SW480 (cell line): ENCODE measurements around the gene ZNRF4.
"Not testable (repeated sequence)": the region's sequence is repeated elsewhere in the genome, so short reads cannot be mapped to it uniquely, and the experiment has no call there.

Experiments
- DNase-seq: peaks from one replicate; pipeline ENCODE4 v3.0.0-alpha.2; 2016; ENCODE audit warnings: low spot score

Gene ZNRF4

DNA sequence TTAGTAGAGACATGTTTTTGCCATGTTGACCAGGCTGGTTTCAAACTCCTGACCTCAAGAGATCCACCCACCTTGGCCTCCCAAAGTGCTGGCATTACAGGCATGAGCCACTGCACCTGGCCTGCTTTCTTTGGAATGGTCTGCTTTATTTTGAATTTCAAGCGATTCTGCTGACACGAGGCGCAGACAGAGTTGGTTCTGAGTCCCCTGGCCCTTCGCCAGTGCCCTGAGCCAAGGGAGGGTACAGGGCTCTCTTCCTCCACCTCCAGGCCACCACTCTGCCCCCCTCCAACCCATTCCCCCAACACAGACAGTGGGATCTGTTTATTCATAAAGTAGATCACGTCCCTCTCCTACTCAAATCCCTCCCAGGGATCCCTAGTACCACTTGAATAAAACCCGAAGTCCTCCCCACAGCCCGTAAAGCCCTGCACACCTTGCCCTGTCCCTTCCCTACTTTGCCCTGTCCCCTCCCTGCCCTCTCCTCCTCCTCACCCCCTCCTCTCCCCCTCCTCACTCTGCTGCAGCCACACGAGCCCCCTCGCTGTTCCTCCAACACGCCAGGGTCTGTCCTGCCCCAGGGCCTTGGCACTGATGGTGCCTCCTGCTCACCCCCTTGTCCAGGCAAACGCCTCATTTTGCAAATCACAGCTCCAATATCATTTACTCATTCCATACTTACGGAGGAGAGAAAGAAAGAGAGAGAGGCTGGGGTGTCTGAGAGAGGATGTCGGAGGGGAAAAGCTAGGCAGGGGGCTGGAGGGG, 22.4 kb downstream of the ZNRF4 start:
- no peak for DNase-seq

DNA sequence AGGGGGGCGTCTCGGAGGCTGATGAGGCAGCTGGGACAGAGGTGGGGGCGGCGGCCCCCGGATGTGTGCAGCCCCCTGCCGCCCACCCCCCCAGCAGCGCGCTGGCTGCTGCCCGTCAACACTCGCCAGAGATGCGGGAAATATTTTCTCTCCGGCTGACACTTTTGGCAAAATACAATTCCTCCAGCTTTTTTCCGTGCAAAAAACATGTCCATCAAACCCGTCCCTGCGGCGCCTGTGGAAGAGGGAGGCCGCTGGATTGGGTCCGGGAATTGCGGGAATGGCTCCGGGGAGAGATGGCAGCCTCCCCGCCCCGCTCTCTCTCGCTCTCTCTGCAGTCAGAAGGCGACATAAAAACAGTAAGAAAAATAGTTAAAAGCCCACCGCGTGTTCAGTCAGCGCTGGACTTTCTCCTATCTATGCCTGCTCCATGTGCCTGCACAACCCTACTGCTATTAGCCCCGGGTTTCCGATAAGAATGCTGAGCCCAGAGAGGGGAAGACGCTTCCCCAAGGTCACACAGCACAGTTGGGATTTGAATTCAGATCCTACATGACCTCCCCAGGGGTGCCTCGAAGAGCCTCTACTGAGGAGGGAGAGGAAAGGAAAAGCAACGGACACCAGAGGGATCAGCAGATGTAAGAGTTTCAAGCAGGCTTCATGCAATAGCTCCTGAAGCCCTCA, 23.2 kb downstream of the ZNRF4 start:
- no peak for DNase-seq

DNA sequence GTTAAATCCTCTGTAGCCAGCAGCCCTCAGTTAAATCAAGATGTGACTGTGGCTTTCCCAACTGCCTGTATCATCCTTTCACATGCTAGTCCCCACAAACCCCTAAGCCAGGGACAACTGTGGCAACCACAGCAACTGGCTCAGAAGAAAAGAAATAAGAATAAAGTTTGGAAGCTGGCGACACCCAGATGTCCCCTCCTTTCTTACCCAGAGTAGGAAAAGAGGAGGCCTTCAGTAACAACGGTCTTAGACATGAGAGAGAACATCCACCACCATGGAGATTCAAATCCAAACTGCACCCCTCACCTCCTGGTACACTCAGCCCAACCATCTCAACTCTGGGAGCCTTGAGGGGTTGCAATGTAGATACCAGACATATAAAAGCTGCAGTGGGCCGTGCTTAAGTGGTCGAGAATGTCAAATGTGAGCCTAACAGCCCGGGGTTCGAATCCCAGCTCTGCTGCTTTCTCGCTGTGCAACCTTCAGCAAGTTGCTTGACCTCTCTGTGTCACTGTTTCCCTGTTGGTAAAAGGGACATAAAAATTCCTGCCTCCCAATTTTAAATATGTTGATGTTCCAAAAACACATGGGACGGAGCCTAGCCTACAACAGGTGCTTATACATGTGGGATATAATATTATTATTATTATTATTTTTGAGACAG, 23.8 kb downstream of the ZNRF4 start:
- no peak for DNase-seq

DNA sequence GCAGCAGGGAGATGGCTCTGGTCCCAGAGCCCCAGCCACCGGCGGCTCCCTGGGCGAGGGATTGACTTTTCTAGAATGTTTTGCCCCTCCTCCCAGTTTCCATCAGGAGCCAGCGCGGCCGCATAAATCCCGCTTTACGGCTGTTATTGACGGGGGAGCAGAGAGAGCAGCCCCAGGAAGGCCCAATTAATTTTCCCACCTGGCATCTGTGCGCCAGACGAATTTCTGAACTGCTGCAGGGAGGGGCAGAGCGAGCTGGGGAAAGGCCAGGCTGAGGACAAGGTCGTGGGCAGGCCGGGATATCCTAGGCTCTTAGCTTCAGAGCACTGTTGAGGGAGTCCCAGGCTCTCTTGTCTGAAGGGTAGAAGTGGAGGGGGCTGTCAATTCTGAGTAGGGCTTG, 24.7 kb downstream of the ZNRF4 start:
- DNase-seq, result no peak

DNA sequence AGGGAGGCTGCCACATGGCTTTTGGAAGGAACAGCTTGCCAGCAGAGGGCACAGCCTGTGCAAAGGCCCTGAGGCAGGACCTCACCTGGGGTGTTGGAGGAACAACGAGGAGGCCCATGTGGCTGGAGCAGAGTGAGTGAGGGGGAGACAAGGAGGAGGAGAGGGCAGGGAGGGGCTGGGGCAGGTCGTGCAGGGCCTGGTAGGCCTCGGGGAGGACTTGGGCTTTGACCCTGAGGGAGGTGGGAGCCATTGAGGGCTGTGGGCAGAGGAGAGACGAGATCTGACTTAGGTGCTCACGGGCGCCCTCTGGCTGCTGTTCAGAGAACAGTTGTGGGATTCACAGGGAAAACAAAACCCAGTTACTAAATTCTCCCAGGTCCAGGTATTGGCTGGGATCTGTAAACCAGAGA, 25.2 kb downstream of the ZNRF4 start:
- DNase-seq, result no peak

DNA sequence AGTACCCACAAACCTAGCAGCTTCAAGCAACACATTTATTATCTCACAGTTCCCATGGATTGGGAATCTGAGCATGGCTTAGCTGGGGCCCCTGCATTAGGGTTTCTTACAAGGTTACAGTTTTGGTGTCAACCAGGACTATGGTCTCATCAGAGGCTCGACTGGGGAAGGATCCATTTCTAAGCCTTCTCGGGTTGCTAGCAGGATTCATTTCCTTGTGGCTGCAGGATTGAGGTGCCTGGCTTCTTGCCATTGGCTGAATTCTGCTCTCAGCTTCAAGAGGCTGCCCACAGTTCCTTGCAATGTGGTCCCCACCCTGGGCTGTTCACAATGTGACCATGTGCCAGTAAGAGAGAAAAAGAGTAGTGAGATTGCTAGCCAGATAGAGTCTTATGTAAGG, 26.7 kb downstream of the ZNRF4 start:
- DNase-seq, result no peak

DNA sequence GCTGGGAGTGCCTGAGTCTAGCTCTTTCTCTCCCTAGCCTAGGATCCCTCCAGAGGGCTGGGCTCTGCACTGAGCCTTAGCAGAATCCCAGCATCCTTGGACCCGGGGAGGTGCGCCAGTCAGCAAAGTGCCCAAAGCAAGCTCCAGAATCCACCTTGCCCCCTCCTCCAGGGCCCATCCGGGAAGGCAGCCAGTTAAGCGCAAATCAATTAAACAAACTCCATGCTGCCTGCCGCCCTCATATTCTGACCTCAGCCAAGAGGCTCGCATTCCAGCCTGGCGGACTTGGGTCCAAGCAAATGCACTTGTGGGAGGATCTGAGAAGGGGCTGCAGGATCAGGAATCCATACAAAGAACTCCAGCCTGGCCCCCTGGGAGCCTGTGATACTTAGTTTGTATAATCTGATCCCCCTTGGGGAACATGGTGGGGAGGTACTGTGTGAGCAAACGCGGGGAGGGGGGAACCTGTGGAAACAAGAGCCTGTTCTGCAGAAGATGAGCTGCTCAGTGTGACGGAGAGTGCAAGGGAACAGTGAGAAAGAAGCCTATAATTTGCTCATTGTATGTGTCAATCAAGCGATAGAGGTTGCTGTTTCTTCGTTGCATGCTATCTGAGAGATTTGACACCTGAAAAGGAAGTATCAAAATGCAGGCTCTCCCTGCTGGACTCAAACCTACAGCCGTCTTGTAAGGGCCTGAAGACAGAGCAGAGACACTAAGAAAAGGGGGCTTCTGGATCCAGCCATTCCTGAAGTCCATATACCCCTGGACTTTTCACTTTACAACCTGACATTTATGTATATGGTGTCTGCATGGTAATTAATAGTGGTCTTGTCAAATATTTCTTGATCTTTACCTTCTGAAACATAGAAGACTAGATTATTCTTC, 29.4 kb downstream of the ZNRF4 start:
- no peak for DNase-seq

DNA sequence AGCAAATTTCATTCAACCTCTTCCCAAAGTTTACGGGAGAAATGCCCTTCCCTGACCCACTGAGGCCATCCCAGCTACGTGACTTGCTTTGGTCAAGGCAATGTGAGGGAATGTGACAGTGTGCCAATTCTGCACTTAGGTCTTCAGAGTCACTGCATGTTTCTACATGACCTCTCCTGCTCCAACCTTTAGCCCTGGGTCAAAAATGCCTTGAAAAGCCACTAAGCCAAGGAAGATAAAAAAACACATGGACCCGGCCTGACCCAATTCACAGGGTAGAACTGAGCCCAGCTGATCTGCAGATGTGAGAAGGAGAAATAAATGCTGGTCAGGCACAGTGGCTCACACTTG, 30.0 kb downstream of the ZNRF4 start:
- no peak for DNase-seq

DNA sequence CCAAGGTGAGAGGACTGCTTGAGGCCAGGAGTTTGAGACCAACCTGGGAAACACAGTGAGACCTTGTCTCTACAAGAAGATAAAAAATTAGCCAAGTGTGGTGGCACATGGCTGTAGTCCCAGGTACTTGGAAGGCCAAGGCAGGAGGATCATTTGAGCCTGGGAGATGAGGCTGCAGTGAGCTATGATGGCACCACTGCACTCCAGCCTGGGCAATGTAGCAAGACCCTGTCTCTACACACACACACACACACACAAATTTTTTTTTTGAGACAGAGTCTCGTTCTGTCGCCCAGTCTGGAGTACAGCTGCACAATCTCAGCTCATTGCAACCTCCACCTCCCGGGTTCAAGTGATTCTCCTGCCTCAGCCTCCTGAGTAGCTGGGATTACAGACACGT, 30.4 kb downstream of the ZNRF4 start:
- DNase-seq, result not testable (repeated sequence)

DNA sequence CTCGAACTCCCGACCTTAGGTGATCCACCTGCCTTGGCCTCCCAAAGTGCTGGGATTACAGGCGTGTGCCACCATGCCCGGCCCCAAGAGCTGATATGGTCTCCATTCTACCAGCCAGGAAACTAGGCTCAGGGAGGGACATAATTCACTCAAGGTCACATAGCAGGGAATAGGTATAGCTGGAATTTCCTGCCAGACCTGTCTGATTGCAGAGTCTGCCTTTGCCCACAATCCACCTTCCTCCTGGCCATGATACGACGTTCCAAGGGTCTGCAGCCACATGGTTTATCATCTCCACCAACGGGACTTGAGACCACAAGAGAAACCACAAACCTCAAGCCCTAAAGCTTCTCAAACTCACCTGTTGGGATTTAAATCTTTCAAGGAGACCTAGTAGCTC, 32.0 kb downstream of the ZNRF4 start:
- no peak for DNase-seq

DNA sequence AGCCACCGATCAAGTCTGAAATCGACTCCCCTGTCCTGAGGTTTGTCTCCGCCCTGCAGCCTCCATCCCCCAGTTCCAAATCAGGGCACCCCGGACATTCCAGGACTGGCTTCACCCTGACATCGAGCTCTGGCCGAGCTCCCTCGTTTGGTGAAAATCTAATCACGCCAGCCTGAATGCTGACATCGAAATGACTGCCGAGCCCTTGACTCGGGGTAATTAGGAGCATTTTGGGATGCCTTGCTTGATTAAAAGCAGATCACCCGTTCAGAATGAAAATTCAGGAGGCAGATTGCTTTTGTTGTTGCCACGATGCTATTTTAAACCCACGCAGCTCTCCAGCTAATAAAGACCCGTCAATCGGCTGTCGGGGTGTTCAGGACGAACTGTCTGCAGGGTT, 34.3 kb downstream of the ZNRF4 start:
- DNase-seq, result no peak

DNA sequence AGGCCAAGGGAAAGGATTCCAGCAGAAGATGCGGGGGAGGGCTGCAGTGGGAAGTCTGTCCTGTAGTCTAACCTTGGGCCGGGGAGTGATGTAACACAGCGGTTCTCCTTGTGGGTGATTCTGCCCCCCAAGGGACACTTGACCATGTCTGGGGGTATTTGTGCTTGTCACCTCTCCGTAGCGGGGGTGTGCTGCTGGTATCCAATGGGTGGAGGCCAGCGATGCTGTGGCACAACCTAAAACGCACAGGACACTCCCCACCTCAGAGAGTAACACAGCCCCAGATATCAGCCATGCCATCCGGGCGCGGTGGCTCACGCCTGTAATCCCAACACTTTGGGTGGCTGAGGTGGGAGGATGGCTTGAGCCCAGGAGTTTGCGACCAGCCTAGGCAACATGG, 36.3 kb downstream of the ZNRF4 start:
- DNase-seq, result no peak

DNA sequence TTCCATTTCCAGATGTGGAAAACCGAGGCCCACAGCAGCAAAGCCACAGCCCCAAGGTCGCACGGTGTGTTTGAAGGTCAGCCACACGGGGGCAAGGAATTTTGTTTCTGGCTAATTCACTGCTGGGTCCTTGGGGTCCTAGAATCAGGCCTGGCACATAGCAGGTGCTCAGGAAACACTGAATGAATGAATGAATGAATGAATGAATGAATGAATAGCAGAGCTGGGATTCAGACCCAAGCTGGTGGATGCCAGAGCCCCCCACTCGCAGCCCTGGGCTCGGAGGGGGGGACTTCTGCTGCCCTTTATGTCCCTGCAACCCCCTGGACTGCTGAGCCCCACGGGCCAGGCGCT, 37.0 kb downstream of the ZNRF4 start:
- no peak for DNase-seq

DNA sequence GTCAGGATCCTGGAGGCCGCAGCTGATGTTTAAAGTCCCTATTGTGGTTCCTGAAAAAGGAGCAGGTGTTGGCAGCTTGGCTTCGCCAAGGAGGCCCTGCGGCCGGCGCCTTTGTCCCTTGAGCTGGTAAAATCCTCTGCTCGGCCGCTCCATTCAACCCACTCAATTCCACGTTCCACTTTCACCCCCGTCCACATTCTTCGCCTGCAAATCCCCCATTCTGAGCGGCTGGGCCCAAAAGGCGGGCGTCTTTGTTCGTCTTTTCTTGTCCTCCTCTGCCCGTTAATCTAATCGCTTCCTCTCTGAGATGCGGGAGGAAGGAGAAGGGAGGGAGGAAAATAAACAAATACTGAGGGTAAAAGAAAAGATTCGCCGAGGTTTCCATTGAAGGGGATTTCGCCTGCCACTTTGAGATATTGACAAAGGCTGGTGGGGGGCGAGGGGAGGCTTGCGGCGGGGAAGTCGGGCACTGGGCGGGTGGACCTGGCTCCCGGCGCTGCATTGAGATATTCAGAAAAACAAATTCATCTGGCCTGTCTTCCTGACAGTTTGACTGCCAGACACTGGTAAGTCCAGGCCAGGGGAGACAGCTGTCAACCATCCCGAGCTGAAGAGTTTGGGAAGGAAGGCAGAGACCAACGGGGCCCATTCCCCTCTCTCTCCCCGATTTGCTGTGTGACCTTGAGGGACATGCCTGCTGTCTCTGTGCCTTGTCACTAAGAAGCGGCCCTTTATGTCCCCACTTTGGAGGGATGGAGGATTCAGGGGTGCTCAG, 37.6 kb downstream of the ZNRF4 start:
- DNase-seq, result no peak

DNA sequence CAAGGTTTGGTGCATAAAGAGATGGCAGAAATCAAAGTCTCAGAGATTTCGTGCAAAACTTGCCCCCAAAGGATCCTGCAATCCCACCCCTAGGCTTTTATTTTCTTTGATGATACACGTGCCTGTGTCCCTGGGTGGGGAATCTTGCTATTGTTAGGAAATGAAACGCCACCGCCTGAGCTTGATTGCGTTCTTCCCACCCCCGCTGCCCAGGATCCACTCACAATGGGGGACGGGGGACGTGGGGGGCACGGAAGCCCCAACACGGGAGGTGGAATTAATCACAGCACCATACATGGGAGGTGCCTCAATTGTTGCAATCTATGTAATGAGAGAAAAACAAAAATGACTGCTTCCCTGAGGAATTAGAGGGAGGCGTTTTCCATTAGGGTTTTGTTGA, 39.6 kb downstream of the ZNRF4 start:
- no peak for DNase-seq

DNA sequence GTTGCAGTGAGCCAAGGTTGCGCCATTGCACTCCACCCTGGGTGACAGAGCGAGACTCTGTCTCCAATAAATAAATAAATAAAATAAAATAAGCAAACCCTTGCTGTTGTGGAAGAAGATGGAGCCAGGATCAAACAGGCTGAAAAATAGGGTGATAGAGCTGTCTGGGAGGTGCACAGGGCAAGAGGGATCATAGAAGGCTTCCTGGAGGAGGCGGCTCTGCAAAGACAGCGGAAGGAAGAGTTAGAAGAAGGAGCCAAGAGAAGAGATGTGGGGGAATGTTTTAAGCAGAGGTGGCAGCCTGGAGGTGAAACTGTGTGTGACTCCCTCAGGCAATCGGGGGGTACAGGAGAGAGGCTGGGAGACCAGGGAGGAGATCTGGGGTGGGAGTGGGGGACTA, 40.6 kb downstream of the ZNRF4 start:
- DNase-seq, result no peak

DNA sequence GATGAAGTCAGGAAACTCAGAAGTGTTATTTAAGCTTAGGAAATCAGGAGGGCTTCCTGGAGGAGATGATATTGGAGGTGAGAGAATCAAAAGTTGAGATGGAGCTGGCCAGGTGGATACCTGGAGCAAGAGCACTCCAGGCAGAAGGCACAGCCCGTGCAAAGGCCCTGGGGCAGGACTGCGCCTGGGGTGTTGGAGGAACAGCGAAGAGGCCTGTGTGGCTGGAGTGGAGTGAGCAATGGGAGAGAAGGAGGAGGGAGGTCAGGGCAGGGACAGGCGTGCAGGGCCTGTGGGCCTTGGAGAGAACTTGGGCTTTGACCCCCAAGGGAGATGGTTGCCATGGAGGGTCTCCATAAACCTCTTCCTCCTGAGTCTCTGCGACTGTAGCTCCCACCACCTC, 42.1 kb downstream of the ZNRF4 start:
- DNase-seq, result no peak

DNA sequence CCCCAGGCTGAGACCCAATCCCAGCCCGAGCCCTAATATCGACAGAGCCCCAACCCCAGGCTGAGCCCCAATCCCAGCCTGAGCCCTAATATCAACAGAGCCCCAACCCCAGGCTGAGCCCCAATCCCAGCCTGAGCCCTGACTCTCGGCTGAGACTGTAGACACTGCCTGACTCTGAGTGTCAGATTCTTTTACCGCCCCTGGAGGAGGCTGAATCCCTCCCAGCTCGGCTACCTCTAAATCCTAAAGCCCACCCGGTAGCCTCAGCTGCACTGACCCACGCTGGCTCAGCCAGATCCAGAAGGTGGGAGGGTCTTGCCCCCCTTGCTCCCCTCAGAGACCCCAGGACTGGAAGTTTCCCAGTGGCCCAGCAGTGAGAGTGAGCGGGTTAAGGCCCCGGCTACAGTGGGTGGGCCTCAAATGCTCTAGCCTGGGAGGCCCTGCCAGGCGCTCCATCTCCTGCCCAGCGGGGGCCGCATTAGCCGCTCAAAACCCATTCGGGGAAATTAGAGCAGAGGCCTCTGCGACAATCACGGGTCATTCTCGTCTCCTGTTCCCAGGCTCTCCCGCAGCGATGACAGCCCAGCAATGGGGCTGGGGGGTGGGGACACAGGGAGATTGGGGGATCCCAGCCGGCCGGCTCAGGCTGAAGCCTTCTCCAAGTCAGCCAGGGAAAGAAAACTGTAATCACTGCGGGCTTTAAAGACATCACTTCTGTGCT, 43.8 kb downstream of the ZNRF4 start:
- DNase-seq, result no peak

DNA sequence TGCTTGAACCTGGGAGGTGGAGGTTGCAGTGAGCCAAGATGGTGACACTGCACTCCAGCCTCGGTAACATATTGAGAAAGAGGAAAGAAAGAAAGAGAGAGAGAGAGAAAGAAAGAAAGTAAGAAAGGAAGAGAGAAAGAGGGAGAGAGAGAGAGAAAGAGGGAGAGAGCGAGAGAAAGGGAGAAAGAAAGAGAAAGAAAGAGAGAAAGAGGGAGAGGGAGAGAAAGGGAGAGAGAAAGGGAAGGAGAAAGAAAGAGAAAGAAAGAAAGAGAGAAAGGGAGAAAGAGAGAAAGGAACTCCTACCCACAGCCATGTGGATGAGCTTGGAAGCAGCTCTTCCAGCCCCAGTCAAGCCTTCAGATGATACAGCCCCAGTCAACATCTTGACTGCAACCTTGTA, 46.7 kb downstream of the ZNRF4 start:
- DNase-seq, result no peak

DNA sequence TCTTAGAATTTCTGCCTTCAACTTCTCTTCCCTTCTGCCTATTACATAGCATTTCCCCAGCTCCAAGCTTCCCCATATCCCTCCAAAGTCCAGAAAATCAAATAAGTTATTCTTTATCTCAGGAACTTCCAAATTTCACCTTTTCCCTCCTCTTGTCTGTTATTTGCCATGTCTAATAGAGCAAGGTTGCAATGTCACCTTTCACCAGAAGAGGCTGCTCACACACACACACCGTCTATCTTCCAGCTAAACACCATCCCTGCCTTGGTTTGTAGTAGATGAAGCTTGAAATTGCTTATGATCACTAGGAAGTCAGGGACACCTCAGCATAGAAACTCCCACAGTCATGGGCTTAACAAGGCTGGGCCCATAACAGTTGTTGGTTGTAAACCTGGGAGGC, 48.4 kb downstream of the ZNRF4 start:
- no peak for DNase-seq

DNA sequence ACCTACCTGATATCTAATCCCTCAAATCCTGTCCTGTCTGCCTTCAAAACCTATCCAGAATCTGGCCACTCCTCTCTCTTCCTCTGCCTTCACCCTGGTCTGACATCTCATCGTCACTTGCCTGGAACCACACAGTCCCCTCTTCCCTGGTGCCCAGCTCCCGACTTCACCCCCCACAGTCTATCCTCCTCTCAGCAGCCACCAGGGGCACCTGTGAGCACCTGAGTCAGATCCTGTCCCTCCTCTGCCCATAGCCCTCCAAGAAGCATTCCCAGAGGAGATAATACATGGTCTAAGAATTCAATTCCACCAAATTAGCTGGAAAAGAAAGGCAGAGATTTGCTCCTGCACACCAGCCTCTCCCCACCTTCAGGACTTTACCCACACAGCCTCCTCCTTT, 48.9 kb downstream of the ZNRF4 start:
- no peak for DNase-seq
